ENCODE data around the gene TMEM150C.

TMEM150C gene

GRCh38 chr4:82587826-82588540, 26.2 kb upstream of the TMEM150C start:
- H3K9me3 ChIP-seq (ENCODE audit: low read length) = no peaks in the 10 kb centered on the region

GRCh38 chr4:82585690-82586435, 24.1 kb upstream of the TMEM150C start:
- Histone ChIP-seq H3K9me3 (ENCODE audit: low read length) (no peaks in the 10 kb centered on the region), H3K4me1 (ENCODE audit: insufficient read depth, low read length) (peaks cover 9% of the 10 kb centered on the region), H2AFZ (ENCODE audit: low read depth, low read length) (no peak overlapping the region), H3K36me3 (ENCODE audit: insufficient read depth, low read length) (no peaks in the 10 kb centered on the region), H3K27me3 (ENCODE audit: insufficient read depth, low read length) (no peaks in the 10 kb centered on the region), H3K4me3 (ENCODE audit: low read length) (no peak overlapping the region)

More at GRCh38 chr4:82587826-82588540, 26.2 kb upstream of the TMEM150C start:
- H3K4me3 ChIP-seq (ENCODE audit: low read length) = no peak overlapping the region
- no peaks in the 10 kb centered on the region for H3K27me3 ChIP-seq (ENCODE audit: insufficient read depth, low read length)
- peaks cover 9% of the 10 kb centered on the region for H3K4me1 ChIP-seq (ENCODE audit: insufficient read depth, low read length)
- H3K36me3 ChIP-seq (ENCODE audit: insufficient read depth, low read length) = no peaks in the 10 kb centered on the region
- H2AFZ ChIP-seq (ENCODE audit: low read depth, low read length) = no peak overlapping the region

GRCh38 chr4:82584931-82585330, 23.1 kb upstream of the TMEM150C start:
- Histone ChIP-seq H2AFZ (ENCODE audit: low read depth, low read length) (no peak overlapping the region), H3K4me1 (ENCODE audit: insufficient read depth, low read length) (peaks cover 14% of the 10 kb centered on the region), H3K9me3 (ENCODE audit: low read length) (no peaks in the 10 kb centered on the region), H3K27me3 (ENCODE audit: insufficient read depth, low read length) (no peaks in the 10 kb centered on the region), H3K36me3 (ENCODE audit: insufficient read depth, low read length) (no peaks in the 10 kb centered on the region), H3K4me3 (ENCODE audit: low read length) (no peak overlapping the region)

GRCh38 chr4:82583897-82584587, 22.3 kb upstream of the TMEM150C start:
- Histone ChIP-seq H3K27me3 (ENCODE audit: insufficient read depth, low read length) (no peaks in the 10 kb centered on the region), H2AFZ (ENCODE audit: low read depth, low read length) (no peak overlapping the region)

GRCh38 chr4:82579932-82580331, 18.1 kb upstream of the TMEM150C start:
- H3K27me3 ChIP-seq (ENCODE audit: insufficient read depth, low read length) = no peaks in the 10 kb centered on the region
- peaks cover 2% of the 10 kb centered on the region for H3K9me3 ChIP-seq (ENCODE audit: low read length)
- H2AFZ ChIP-seq (ENCODE audit: low read depth, low read length) = no peak overlapping the region

More at GRCh38 chr4:82583897-82584587, 22.3 kb upstream of the TMEM150C start:
- peaks cover 14% of the 10 kb centered on the region for H3K4me1 ChIP-seq (ENCODE audit: insufficient read depth, low read length)
- H3K36me3 ChIP-seq (ENCODE audit: insufficient read depth, low read length) = no peaks in the 10 kb centered on the region
- H3K9me3 ChIP-seq (ENCODE audit: low read length) = no peaks in the 10 kb centered on the region
- no peak overlapping the region for H3K4me3 ChIP-seq (ENCODE audit: low read length)

GRCh38 chr4:82578935-82579334, 17.1 kb upstream of the TMEM150C start:
- Histone ChIP-seq H2AFZ (ENCODE audit: low read depth, low read length) (no peak overlapping the region), H3K36me3 (ENCODE audit: insufficient read depth, low read length) (no peaks in the 10 kb centered on the region), H3K4me1 (ENCODE audit: insufficient read depth, low read length) (peaks cover 6% of the 10 kb centered on the region), H3K27me3 (ENCODE audit: insufficient read depth, low read length) (no peaks in the 10 kb centered on the region), H3K4me3 (ENCODE audit: low read length) (no peak overlapping the region), H3K9me3 (ENCODE audit: low read length) (peaks cover 2% of the 10 kb centered on the region)

More at GRCh38 chr4:82579932-82580331, 18.1 kb upstream of the TMEM150C start:
- no peak overlapping the region for H3K4me3 ChIP-seq (ENCODE audit: low read length)
- peaks cover 8% of the 10 kb centered on the region for H3K4me1 ChIP-seq (ENCODE audit: insufficient read depth, low read length)
- H3K36me3 ChIP-seq (ENCODE audit: insufficient read depth, low read length) = no peaks in the 10 kb centered on the region

- Histone ChIP-seq H3K9me3 (ENCODE audit: low read length) (peaks cover 2% of the 10 kb centered on the region), H3K4me3 (ENCODE audit: low read length) (no peak overlapping the region), H2AFZ (ENCODE audit: low read depth, low read length) (no peak overlapping the region), H3K36me3 (ENCODE audit: insufficient read depth, low read length) (no peaks in the 10 kb centered on the region), H3K27me3 (ENCODE audit: insufficient read depth, low read length) (no peaks in the 10 kb centered on the region), H3K4me1 (ENCODE audit: insufficient read depth, low read length) (peaks cover 6% of the 10 kb centered on the region)
Measured at GRCh38 chr4:82577451-82577850, 15.7 kb upstream of the TMEM150C start.

- peaks cover 2% of the 10 kb centered on the region for H3K9me3 ChIP-seq (ENCODE audit: low read length)
- H3K36me3 ChIP-seq (ENCODE audit: insufficient read depth, low read length) = no peaks in the 10 kb centered on the region
- no peak overlapping the region for H2AFZ ChIP-seq (ENCODE audit: low read depth, low read length)
- no peaks in the 10 kb centered on the region for H3K4me1 ChIP-seq (ENCODE audit: insufficient read depth, low read length)
- no peak overlapping the region for H3K4me3 ChIP-seq (ENCODE audit: low read length)
- H3K27me3 ChIP-seq (ENCODE audit: insufficient read depth, low read length) = peaks cover 18% of the 10 kb centered on the region
Measured at GRCh38 chr4:82569727-82570126, 7.9 kb upstream of the TMEM150C start.

GRCh38 chr4:82569076-82569475, 7.3 kb upstream of the TMEM150C start:
- peaks cover 18% of the 10 kb centered on the region for H3K27me3 ChIP-seq (ENCODE audit: insufficient read depth, low read length)
- H3K9me3 ChIP-seq (ENCODE audit: low read length) = peaks cover 2% of the 10 kb centered on the region
- H3K36me3 ChIP-seq (ENCODE audit: insufficient read depth, low read length) = no peaks in the 10 kb centered on the region
- H3K4me3 ChIP-seq (ENCODE audit: low read length) = no peak overlapping the region
- H3K4me1 ChIP-seq (ENCODE audit: insufficient read depth, low read length) = no peaks in the 10 kb centered on the region
- H2AFZ ChIP-seq (ENCODE audit: low read depth, low read length) = no peak overlapping the region

GRCh38 chr4:82567444-82567843, 5.7 kb upstream of the TMEM150C start:
- no peaks in the 10 kb centered on the region for H3K36me3 ChIP-seq (ENCODE audit: insufficient read depth, low read length)
- H3K9me3 ChIP-seq (ENCODE audit: low read length) = peaks cover 2% of the 10 kb centered on the region
- H3K4me1 ChIP-seq (ENCODE audit: insufficient read depth, low read length) = no peaks in the 10 kb centered on the region
- no peak overlapping the region for H2AFZ ChIP-seq (ENCODE audit: low read depth, low read length)
- no peak overlapping the region for H3K4me3 ChIP-seq (ENCODE audit: low read length)
- peaks cover 20% of the 10 kb centered on the region for H3K27me3 ChIP-seq (ENCODE audit: insufficient read depth, low read length)

- no peaks in the 10 kb centered on the region for H3K36me3 ChIP-seq (ENCODE audit: insufficient read depth, low read length)
- H3K27me3 ChIP-seq (ENCODE audit: insufficient read depth, low read length) = peaks cover 27% of the 10 kb centered on the region
- peak overlapping the region; percentile 50 for H3K4me3 ChIP-seq (ENCODE audit: low read length)
Measured at GRCh38 chr4:82562564-82562854, 721 bp upstream of the TMEM150C start.

GRCh38 chr4:82560853-82561785, 669 bp downstream of the TMEM150C start:
- Histone ChIP-seq H3K9me3 (ENCODE audit: low read length) (peaks cover 4% of the 10 kb centered on the region), H3K27me3 (ENCODE audit: insufficient read depth, low read length) (peaks cover 23% of the 10 kb centered on the region), H3K4me1 (ENCODE audit: insufficient read depth, low read length) (peaks cover 16% of the 10 kb centered on the region), H3K4me3 (ENCODE audit: low read length) (peak overlapping the region; percentile 50), H2AFZ (ENCODE audit: low read depth, low read length) (peak overlapping the region; percentile 32), H3K36me3 (ENCODE audit: insufficient read depth, low read length) (no peaks in the 10 kb centered on the region)

More at GRCh38 chr4:82562564-82562854, 721 bp upstream of the TMEM150C start:
- Histone ChIP-seq H2AFZ (ENCODE audit: low read depth, low read length) (no peak overlapping the region), H3K9me3 (ENCODE audit: low read length) (peaks cover 2% of the 10 kb centered on the region), H3K4me1 (ENCODE audit: insufficient read depth, low read length) (peaks cover 16% of the 10 kb centered on the region)

All from neuron (in vitro differentiated cells).